Cardiac fibroblast (primary cell): ENCODE data around the gene FRYL.

Source experiments
- DNase-seq, 2 donors: peaks; one replicate each; pipeline versions ENCODE4 v3.0.0 to v3.0.0-alpha.2; 2010; ENCODE audit warnings: low read depth in 2 of 2
- H3K4me3 ChIP-seq, 2 donors: replicated peaks in 1 of 2; 1 replicate in 1 of 2; 2 replicates in 1 of 2; pipeline ENCODE4 v1.5.1; 2011; ENCODE audit warnings: low read depth in 2 of 2, low read length in 2 of 2, mild to moderate bottlenecking in 2 of 2, moderate library complexity in 1 of 2
- TF ChIP-seq, protein P1 (sequence below): IDR thresholded peaks from one replicate; pipeline ENCODE4 v1.5.1; 2011; ENCODE audit warnings: low read depth, mild to moderate bottlenecking, low read length, inconsistent platforms

Gene FRYL

DNA sequence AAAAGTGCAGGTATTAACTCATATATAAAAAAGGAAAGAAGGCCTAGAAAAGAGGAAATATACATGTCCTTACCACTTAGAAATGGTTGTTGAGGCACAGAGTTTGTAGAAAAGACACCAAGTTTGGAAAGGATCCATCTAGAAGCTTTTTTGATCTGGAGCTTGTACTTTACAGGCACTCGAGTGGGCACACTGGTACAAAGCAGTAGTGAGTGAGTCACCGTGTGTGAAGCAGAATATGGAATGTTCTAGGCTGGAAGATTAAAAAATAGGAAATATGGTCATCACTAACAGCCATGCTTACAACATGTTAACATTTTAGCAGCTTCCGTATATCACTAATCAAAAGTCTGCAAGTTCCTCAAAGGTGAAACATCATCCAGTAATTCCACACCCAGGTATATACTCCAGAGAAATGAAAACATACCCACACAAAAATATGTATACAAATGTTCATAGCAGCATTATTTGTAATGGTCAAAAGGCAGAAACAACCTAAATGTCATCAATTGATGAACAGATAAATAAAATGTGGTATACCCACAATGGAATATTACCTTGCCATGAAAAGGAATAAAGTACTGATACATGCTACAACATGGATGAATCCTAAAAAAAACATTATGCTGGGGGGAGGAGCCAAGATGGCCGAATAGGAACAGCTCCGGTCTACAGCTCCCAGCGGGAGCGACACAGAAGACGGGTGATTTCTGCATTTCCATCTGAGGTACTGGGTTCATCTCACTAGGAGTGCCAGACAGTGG is 69.5 kb downstream of the FRYL start:
- DNase-seq = peak; percentile 32 to 60

DNA sequence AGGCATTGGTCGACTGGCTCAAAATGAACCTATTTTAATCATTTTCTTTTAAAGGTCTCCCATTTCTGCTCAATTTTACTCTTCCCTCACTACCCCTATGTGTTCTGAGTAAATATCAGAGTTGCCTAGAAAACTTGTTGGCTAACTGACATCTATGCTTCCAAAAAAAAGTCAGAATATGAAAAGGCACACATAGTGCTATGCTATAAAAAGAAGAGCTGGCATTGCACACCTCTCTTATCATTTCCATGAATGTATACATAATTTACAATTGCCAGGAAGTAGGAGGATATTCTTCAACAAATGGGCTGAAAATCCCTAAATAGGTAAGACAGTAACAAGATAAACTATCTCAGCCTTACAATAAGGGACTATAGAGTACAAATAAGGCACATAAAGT is 70.2 kb downstream of the FRYL start:
- TF ChIP-seq, protein P1, sequence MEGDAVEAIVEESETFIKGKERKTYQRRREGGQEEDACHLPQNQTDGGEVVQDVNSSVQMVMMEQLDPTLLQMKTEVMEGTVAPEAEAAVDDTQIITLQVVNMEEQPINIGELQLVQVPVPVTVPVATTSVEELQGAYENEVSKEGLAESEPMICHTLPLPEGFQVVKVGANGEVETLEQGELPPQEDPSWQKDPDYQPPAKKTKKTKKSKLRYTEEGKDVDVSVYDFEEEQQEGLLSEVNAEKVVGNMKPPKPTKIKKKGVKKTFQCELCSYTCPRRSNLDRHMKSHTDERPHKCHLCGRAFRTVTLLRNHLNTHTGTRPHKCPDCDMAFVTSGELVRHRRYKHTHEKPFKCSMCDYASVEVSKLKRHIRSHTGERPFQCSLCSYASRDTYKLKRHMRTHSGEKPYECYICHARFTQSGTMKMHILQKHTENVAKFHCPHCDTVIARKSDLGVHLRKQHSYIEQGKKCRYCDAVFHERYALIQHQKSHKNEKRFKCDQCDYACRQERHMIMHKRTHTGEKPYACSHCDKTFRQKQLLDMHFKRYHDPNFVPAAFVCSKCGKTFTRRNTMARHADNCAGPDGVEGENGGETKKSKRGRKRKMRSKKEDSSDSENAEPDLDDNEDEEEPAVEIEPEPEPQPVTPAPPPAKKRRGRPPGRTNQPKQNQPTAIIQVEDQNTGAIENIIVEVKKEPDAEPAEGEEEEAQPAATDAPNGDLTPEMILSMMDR = no peak
- DNase-seq = no peak

More for the DNA sequence above, 69.5 kb downstream of the FRYL start:
- no peak overlapping the region for H3K4me3 ChIP-seq
- TF ChIP-seq, protein P1 = no peak

DNA sequence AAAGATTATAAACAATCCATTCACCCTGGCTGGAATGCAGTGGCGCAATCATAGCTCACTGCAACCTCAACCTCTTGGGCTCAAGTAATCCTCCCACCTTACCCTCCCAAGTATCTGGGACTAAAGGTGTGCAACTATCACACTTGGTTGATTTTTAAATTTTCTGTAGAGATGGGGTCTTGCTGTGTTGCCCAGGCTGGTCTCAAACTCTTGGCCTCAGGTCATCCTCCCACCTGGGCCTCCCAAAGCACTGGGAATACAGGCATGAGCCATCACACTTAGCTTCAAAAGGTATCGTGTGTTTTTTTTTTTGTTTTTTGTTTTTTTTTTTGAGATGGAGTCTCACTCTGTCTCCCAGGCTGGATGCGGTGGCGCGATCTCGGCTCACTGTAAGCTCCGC is 71.5 kb downstream of the FRYL start:
- no peak for DNase-seq
- H3K4me3 ChIP-seq = no peak overlapping the region
- TF ChIP-seq, protein P1 = no peak

More for the DNA sequence above, 70.2 kb downstream of the FRYL start:
- H3K4me3 ChIP-seq = no peak overlapping the region

DNA sequence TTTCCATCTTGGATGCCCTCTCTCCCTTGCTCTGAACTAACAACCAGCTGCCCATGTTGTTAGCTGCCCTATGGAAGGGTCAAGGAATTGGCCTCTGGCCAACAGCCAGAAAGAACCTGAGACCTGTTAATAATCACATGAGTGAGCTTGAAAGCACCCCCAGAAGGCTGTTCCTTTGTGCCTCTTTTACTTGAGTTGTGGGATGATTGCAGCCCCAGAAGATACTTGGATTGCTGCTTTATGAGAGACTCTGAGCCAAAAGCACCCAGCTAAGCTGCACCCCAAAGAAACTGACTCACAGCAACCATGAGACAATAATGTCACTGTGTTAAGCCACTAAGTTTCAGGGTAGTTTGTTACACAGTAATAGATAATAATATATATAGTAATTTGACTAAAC is 73.3 kb downstream of the FRYL start:
- TF ChIP-seq, protein P1 = no peak
- DNase-seq = no peak
- H3K4me3 ChIP-seq = no peak overlapping the region

DNA sequence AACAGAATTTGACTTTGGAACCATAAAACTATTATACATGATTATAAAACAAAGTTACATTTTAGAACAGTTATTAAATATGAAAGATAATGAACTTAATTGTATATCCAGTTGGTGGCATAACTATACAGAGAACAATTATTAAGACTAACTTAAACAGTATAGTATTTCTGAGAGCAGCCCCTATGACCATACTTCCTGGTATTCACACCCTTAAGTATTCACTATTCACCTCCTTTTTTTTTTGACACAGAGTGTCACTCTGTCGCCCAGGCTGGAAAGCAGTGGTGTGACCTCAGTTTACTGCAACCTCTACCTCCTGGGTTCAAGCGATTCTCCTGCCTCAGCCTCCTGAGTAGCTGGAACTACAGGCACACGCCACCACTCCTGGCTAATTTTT is 74.5 kb downstream of the FRYL start:
- DNase-seq = no peak
- H3K4me3 ChIP-seq = no peak overlapping the region
- TF ChIP-seq, protein P1 = no peak

DNA sequence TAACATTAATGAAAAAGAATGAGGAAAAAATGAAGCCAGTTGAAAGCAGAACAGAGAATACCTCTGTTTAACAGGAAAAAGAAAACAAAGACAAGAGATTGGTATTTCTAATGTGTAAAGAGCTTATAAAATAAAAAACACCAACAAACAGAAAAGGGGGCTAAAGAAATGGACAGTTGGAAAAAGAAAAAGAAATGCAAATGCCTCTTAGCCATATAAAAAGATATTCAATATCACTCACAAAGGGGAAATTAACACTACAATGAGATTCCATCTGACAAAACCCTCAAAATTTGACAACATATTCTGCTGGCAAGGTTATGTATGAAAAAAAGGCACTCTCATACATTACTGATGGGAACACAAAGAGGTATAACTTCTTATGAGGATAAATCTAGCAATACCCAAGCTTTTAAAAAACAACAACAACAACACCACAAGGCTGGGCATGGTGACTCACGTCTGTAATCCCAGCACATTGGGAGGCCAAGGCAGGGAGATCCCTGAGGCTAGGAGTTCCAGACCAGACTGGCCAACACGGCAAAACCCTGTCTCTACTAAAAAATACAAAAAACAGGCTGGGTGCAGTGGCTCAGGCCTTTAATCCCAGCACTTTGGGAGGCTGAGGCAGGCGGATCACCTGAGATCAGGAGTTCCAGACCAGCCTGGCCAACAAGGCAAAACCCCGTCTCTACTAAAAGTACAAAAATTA is 75.8 kb downstream of the FRYL start:
- TF ChIP-seq, protein P1 = no peak
- DNase-seq = no peak
- H3K4me3 ChIP-seq = no peak overlapping the region
